Endometrial microvascular endothelial cells (primary cell): Measurements from ENCODE around the gene ADGRA1. TPM values are rescaled to one million over a fixed set of nuclear protein-coding genes. Genes with fewer than 3 reads are reported as not detected.

Source experiments
- in situ Hi-C: cut with HindIII; loops from 2 replicates; pipeline ENCODE4 v1.10.0; 2017; ENCODE audit warnings: low sequenced_read_pairs, low pct_unique_long_range_greater_than_20kb; ENCODE audit errors: inconsistent ontology term
- total RNA-seq: library from RNA; depleted of rRNA; stranded (reverse); fragments of >200 nt; gene quantifications from one replicate; pipeline ENCODE4 v1.2.3, GENCODE V29; 2015; ENCODE audit errors: inconsistent ontology term

ADGRA1 gene
- total RNA-seq, 1 donor from 2014 or later, result not detected

GRCh38 chr10:133070405-133070804, 17.3 kb upstream of the ADGRA1 start:
- in situ Hi-C loops, result no loop called here

DNA sequence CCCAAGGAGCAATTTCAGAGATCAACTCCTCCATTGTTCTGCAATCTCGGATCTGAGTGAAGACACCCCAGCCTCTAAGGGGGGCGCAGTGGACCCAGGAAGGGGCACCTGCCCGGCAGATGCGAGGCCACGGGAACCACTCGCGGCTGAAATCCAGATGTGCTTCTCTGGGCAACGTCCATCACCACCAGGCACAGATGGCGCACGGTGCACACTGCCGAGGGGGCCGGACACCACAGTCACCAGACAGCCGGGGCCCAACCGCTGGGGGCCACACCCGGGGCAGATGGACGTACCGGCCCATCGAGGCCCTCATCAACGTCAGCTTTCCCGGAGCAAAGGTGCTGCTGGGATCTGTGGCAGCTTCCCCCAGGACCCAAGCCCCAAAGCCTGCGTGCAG, 16.9 kb upstream of the ADGRA1 start:
- in situ Hi-C loops, result no loop called here

GRCh38 chr10:133071733-133072132, 16.0 kb upstream of the ADGRA1 start:
- in situ Hi-C loops, result no loop called here

GRCh38 chr10:133072196-133072595, 15.5 kb upstream of the ADGRA1 start:
- in situ Hi-C loops, result no loop called here

DNA sequence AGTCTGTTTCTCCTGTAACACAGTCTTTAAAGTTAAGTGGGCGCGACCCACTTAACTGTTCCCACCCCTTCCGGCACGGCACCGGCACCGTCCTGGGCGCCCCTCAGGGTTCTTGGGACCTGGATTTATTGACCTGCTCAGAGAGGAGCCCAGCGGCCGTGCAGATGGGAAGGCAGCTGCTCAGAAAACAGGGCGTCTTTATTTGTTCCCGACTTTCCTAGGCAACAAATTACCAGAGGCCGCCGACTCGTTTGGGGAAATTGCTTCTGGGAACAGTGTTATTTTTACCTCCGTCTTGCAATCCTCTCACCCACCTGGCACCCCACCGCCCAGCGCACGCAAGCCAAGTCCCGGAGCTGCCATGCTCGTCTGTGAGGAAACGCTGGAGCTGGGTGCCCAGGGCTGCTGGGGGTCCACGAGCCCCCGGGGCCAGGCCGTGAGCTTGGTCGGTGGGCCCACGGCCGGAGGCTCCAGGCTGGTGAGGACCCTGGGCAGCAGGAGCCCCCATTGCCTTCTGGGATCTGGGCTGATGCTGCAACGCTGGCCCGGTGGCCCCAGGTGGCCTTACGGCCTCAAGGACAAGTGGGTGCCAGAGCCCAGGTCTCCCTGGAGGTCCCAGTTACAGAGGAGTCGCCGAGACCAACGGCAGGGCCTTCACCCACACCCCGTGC, 14.9 kb upstream of the ADGRA1 start:
- in situ Hi-C loops, result no loop called here

DNA sequence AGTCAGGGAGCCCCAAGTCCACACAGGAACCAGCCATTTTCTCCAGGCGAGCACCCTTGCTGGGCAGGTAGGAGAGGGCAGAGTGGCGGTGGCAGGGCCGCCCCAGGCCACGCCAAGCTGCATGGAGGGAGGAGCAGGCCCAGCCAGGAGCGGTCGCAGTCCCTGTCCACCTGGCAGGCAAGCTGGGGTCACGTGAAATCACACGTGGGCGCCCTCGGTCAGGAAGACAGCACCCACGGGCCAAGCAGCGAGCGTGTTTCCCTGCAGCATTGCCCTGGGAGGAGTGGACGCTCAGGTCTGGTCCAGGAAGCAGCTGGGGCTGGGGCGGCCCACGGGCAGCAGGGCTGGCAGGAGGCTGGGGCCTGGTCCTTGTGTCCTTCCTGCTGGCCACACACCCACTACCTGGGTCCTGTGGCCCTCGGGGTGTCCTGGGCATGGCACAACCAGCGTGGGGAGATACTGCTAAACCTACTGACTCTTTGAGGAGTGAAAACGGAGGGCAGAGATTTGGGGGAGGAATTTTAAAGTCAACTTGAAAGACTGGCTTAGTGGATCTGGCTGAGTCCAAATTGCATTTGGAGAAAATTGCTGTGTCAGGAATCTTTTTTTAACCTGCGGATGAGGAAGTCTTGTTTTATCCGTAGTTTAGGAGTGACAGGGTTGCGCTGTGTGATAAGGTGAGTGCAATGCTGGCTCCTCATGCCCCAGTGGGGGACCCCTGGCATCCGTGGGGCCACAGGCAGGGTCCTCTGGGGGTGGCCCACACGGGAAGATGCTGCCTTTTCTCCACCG, 12.2 kb upstream of the ADGRA1 start:
- in situ Hi-C loops, result no loop called here

GRCh38 chr10:133076274-133077038, 11.3 kb upstream of the ADGRA1 start:
- in situ Hi-C loops, result no loop called here

DNA sequence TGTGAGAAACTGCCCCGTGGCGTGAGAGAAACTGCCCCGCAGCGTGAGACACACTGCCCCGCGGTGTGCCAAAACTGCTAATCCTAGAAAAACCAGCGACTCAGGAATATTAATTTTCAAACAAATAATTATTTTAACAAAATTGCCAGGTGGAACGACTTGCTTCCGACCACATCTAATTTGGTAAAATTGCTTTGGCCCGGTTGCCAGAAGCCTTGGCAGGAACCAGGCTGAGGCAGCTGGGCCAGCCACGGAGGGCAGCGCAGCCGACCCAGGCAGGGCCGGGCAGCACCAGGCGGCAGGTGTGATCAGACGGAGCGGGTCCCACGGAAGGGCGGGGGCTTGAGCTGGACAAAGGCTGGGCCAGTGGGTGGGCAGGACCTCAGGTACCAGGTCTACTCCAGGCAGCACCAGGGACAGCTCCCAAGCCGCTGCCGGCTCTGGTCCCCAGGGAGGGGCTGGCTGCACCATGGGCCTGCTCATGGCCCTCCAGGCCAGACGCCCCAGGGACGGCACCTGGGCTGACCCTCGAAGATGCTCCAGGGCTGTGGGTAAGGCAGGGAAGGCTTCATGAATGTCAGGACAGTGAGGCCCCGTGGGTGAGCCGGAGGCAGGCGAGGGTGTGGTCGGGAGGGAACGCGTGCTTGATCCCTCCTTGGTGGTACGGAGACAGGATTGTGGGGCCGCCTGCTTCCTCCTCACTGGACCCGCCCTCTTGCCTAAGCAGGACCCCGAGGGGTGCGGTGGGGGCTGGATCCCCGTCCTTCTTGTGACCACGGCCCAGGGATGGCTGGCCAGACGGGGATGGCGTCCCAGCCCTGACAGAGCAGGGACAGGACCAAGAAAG, 7.7 kb upstream of the ADGRA1 start:
- in situ Hi-C loops, result no loop called here

GRCh38 chr10:133080683-133081040, 7.1 kb upstream of the ADGRA1 start:
- in situ Hi-C loops, result no loop called here

DNA sequence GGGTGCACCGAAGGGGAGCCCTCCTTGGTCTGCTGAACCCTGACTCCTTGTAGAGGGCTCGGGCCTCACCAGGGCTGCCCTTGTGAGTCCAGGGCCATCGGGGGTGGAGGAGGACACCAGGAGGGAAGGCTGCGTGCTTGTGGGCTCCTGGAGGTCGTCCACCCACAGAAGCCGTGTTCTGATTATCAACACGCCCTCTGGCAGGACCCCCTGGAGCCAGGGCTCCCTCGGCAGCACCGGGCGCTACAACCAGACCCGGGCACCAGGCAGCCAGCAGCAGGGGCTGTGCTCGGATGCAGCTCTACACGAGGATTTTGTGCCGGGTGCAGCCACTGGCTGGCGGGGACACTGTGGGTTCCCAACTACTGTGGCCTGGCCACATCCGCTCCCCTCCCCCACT, 6.1 kb upstream of the ADGRA1 start:
- in situ Hi-C loops, result no loop called here

- in situ Hi-C loops, result no loop called here
Observed at GRCh38 chr10:133082685-133083421, 4.9 kb upstream of the ADGRA1 start.

GRCh38 chr10:133083422-133084100, 4.2 kb upstream of the ADGRA1 start:
- in situ Hi-C loops, result no loop called here

- in situ Hi-C loops, result no loop called here
Observed at GRCh38 chr10:133084491-133084890, 3.2 kb upstream of the ADGRA1 start.

DNA sequence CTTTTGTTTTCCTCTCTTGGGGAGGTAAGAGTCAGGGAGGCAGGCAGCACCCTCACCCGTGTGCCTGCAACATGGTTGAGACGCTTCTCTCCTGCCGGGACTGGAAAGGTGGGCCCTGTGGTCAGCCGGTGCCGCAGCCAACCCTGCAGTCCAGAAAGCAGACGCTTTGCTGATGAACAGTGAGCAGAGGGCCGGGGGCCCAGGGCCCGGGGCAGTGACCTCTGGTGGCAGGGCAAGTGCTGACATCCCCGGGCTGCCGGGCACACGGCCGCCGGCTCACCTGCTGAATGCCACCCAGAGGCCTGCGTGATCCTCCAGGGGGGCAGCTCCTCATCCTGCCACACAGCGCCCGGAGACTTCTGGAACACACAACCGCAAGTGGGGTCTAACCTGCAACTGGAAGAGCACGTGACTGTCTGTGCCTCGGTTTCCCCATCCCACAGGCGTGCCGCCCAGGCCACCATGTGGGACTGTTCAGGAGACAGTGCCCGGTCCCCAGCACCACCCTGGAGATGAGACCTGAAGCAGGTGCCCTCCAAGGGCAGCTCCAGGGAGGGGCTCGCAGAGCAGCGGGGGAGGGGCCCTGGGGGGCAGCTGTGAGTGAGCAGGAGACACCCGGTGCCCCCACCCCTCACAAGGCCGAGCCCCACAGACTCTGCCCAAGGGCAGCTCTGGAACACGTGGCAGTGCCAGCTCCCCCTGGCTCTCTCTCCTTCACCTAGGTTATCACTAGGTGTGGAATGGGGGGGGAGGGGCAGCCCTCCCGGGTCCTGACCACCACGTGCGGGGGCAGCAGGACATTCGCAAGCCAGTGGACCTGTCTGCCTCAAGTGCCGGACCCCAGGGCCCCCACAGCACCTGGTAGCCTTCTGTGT, 2.2 kb upstream of the ADGRA1 start:
- in situ Hi-C loops, result no loop called here

DNA sequence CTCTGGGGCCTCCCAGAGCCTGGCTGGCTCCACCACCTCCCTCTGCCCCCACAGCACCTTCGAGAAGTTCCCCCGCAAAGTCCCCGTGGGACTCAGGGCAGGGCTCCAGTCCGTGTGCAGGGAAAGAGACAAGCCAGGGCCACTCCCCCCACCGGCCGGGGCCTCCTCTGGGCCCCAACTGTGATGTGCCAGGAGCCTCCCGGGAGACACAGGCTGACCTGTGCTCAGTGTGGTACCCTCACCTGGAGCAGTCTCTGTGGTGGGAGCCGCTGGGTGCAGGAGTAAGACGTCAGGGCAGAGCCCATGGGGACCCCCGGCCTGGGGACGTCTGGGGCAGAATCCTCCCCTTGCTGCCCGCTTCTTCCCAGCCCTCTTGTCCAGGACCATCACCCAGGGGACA, 1.5 kb upstream of the ADGRA1 start:
- in situ Hi-C loops, result no loop called here

DNA sequence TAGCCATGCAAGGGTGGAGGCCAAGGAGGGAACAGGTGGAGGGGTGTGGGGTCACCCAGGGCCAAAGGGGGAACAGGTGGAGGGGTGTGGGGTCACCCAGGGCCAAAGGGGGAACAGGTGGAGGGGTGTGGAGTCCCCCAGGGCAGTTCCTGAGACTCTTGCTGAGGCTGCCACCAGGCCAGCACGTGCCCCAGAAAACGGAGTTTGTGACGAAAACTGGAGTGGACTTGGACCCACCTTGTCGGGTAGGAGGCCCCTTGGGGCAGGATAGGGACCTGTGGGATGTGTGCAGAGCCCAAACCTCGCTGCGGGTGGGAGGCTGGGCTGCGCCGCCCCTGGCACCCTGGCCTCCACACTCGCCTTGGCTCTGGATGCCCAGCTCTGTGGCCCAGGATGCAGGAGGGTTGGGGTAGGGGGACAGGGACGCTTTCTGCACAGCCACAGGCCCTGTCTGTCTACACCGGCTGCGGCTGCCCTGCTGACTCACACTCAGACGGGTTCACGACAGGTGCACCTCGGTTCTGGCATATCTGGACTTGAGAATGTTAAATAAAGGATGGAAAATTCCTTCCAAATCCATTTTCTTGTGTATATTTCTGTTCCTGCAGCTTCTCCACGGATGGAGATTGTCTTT, 562 bp upstream of the ADGRA1 start:
- in situ Hi-C loops, result no loop called here
